SK-N-SH (cell line): ENCODE measurements around the gene ABHD12. TPM values are rescaled to one million over a fixed set of nuclear protein-coding genes. Genes with fewer than 3 reads are reported as not detected.
A peak's percentile ranks its signal among the peaks of the same experiment; 100 is the strongest.
"Not testable (repeated sequence)": the region's sequence is repeated elsewhere in the genome, so short reads cannot be mapped to it uniquely, and the experiment has no call there.

Source experiments
- CTCF ChIA-PET: fragments of 300-600, 350-600 bp; formaldehyde crosslinking; extraction: SDS; loops from one replicate; lab custom pipeline; 2021; lab: Yijun Ruan, JAX
- POLR2A ChIA-PET: fragments of 350-600 bp; sonication (Branson Sonifier 250); formaldehyde crosslinking; extraction: SDS; loops from one replicate; lab custom pipeline; 2020; ENCODE audit warnings: antibody characterized with exemption, inconsistent platforms; lab: Yijun Ruan, JAX
- DNase-seq: peaks from one replicate; pipeline ENCODE4 v3.0.0; 2012
- H2AFZ ChIP-seq: fragments of 200-600 bp; sonication (generic); 2 replicates; pipeline ENCODE4 v1.8.1; 2016; ENCODE audit warnings: antibody characterized with exemption, mild to moderate bottlenecking, low read depth
- H3F3A ChIP-seq: fragments of 200-600 bp; sonication (generic); replicated peaks from 2 replicates; pipeline ENCODE3; 2016; ENCODE audit warnings: antibody characterized with exemption, mild to moderate bottlenecking; ENCODE audit not compliant: insufficient read depth
- H3K27ac ChIP-seq, 2 experiments: fragments of 200-500 bp in 1 of 2; fragments of 200-600 bp in 1 of 2; sonication (Bioruptor generic) in 1 of 2; sonication (generic), shearing (Covaris generic) in 1 of 2; 2 replicates each; pipeline versions ENCODE4 v1.5.1 to v1.6.1; 2014 to 2016; ENCODE audit warnings: low read depth in 2 of 2, inconsistent platforms in 1 of 2, low read length in 1 of 2, mild to moderate bottlenecking in 1 of 2, mixed read lengths in 1 of 2
- H3K27me3 ChIP-seq: fragments of 200-600 bp; sonication (generic), shearing (Covaris generic); 2 replicates; pipeline ENCODE4 v1.6.1; 2016; ENCODE audit warnings: mixed run types; ENCODE audit not compliant: insufficient read depth
- H3K36me3 ChIP-seq, 2 experiments: fragments of 200-500 bp in 1 of 2; fragments of 200-600 bp in 1 of 2; sonication (Bioruptor generic) in 1 of 2; sonication (generic) in 1 of 2; replicated peaks in 1 of 2; 2 replicates each; pipeline versions ENCODE3 to v1.5.1; 2014 to 2016; ENCODE audit warnings: low read length in 1 of 2, mild to moderate bottlenecking in 1 of 2; ENCODE audit not compliant: insufficient read depth in 2 of 2, control insufficient read depth in 1 of 2
- H3K4me1 ChIP-seq, 2 experiments: fragments of 200-500 bp in 1 of 2; fragments of 200-600 bp in 1 of 2; sonication (Bioruptor generic) in 1 of 2; sonication (generic), shearing (Covaris generic) in 1 of 2; 2 replicates each; pipeline versions ENCODE4 v1.5.1 to v1.6.1; 2014 to 2016; ENCODE audit warnings: low read depth in 1 of 2, low read length in 1 of 2, mixed run types in 1 of 2; ENCODE audit not compliant: insufficient read depth in 2 of 2, control insufficient read depth in 1 of 2
- H3K4me2 ChIP-seq: fragments of 200-600 bp; sonication (generic), shearing (Covaris generic); 2 replicates; pipeline ENCODE4 v1.6.1; 2017; ENCODE audit warnings: mixed run types
- H3K4me3 ChIP-seq, 2 experiments: fragments of 200-500 bp in 1 of 2; fragments of 200-600 bp in 1 of 2; sonication (Bioruptor generic) in 1 of 2; sonication (generic), shearing (Covaris generic) in 1 of 2; 2 replicates each; pipeline versions ENCODE4 v1.5.1 to v1.8.1; 2014 to 2016; ENCODE audit warnings: low read depth in 2 of 2, inconsistent platforms in 1 of 2, low read length in 1 of 2, mild to moderate bottlenecking in 1 of 2, mixed read lengths in 1 of 2, moderate library complexity in 1 of 2
- H3K79me2 ChIP-seq: fragments of 200-600 bp; sonication (generic); 2 replicates; pipeline ENCODE4 v1.8.1; 2017; ENCODE audit warnings: mild to moderate bottlenecking; ENCODE audit not compliant: insufficient read depth
- H3K9ac ChIP-seq: fragments of 200-600 bp; sonication (generic); 2 replicates; pipeline ENCODE4 v1.6.1; 2017; ENCODE audit warnings: mixed run types
- H3K9me2 ChIP-seq: fragments of 200-600 bp; sonication (generic); 2 replicates; pipeline ENCODE4 v1.6.1; 2017; ENCODE audit warnings: mixed run types
- H3K9me3 ChIP-seq: fragments of 200-600 bp; sonication (generic); 2 replicates; pipeline ENCODE4 v1.6.1; 2017; ENCODE audit warnings: mixed run types, mild to moderate bottlenecking, moderate library complexity
- H4K20me1 ChIP-seq: fragments of 200-600 bp; sonication (generic); 2 replicates; pipeline ENCODE4 v1.6.1; 2017; ENCODE audit warnings: mild to moderate bottlenecking, mixed run types; ENCODE audit not compliant: insufficient read depth
- ELF1 ChIP-seq: IDR thresholded peaks from 2 replicates; pipeline ENCODE4 v1.4.0; 2012
- EP300 ChIP-seq, 2 experiments: IDR thresholded peaks; 2 replicates each; pipeline versions ENCODE4 v1.4.0 to v1.6.1; 2012; ENCODE audit warnings: borderline replicate concordance in 1 of 2, low read depth in 1 of 2, low read length in 1 of 2
- FOXJ3 ChIP-seq: sonication (generic); formaldehyde crosslinking; IDR thresholded peaks from 2 replicates; pipeline ENCODE4 v1.5.1; 2020; ENCODE audit warnings: mild to moderate bottlenecking, missing genetic modification reagents
- MEF2A ChIP-seq: IDR thresholded peaks from 2 replicates; pipeline ENCODE4 v1.4.0; 2012; ENCODE audit warnings: low read depth, borderline replicate concordance
- MXI1 ChIP-seq: IDR thresholded peaks from 2 replicates; pipeline ENCODE4 v1.6.1; 2012; ENCODE audit warnings: mild to moderate bottlenecking, low read depth, low read length, improper control_type of control experiment
- RAD21 ChIP-seq: IDR thresholded peaks from 2 replicates; pipeline ENCODE4 v1.6.1; 2012; ENCODE audit warnings: mild to moderate bottlenecking, low read length
- SMC3 ChIP-seq: IDR thresholded peaks from 2 replicates; pipeline ENCODE4 v1.6.1; 2012; ENCODE audit warnings: low read depth, low read length, improper control_type of control experiment
- WGBS: methylation state at CpG from one replicate; pipeline ENCODE4 v1.1.6; 2017; ENCODE audit warnings: low lambda C conversion rate; 5-methylcytosine and 5-hydroxymethylcytosine counted together
- polyA plus RNA-seq, 3 experiments: library from polyadenylated mRNA; depleted of rRNA; stranded (reverse); fragments of >200 nt; gene quantifications; 2 replicates each; pipeline ENCODE4 v1.2.3, GENCODE V29; 2012
- TF ChIP-seq, protein P1 (sequence below): fragments of 200-600 bp; sonication (generic); IDR thresholded peaks from 2 replicates; pipeline ENCODE4 v1.6.1; 2017; ENCODE audit warnings: antibody characterized with exemption, mild to moderate bottlenecking, moderate library complexity

ABHD12 gene
- polyA plus RNA-seq, 1 of the 3 experiments (the other 2 are of a cell fraction): 33.5 TPM

DNA sequence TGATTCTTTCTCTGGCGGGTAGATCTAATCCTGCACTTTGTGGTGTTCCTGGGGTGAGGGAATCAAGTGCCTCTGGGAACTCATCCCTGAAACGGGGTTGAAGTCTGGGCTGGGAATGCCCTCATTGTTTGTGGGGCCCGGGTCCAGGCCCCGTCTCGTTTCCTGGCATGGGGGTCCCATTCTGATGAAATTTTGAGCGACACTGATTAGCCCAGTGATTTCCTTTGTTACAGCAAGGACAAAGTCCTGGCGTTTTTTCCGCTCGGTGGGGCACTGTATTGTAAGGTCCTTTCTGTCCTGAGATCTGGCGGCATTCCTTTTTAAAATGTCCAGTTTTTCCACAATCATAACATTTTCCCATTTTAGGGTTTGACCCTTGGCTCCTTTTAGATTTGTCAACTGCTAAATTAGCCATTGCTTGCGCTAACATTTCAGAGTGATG lies 9.7 kb upstream of the ABHD12 start:
- not testable (repeated sequence) for H3K4me3 ChIP-seq, H3K36me3 ChIP-seq, H3K9ac ChIP-seq, DNase-seq, H4K20me1 ChIP-seq, H2AFZ ChIP-seq, H3K4me2 ChIP-seq, H3F3A ChIP-seq, H3K9me2 ChIP-seq, H3K27me3 ChIP-seq, H3K79me2 ChIP-seq, H3K4me1 ChIP-seq, H3K27ac ChIP-seq, H3K9me3 ChIP-seq
- POLR2A ChIA-PET: interaction anchor here (1.9 kb wide), 1 partner anchor 7 kb away, joined by 9 read pairs; the partner anchor contains the start of gene GINS1
- CTCF ChIA-PET: interaction anchor here (1.0 to 5.6 kb wide), 10 partner anchors 9 to 168 kb away, joined by 3 to 104 read pairs (median 9); partner anchors contain the start of gene PYGB
- WGBS: 70% methylated on average over 9 of the region's 11 CpGs

DNA sequence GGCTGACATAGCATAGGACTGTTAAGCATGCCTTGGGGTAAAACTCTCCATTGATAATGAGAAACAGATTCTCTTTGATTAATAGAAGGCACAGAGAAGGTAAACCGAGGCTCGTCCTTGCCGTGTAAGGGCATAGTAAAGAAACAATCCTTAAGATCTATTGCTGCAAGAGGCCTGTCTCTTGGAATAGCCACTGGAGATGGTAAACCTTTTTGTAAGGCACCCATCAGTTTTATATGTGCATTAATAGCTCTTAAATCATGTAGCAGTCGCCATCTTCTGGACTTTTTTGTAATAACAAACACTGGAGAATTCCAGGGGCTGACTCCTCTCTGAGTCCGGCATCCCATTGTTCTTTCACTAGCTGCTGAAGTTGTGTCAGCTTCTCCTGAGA lies 8.4 kb upstream of the ABHD12 start:
- Histone ChIP-seq H3K27me3 (no peaks in the 10 kb centered on the region), H3K4me3 (no peak overlapping the region), H3K9ac (no peak overlapping the region), H3K27ac (no peak overlapping the region), H3F3A (no peaks in the 10 kb centered on the region), H3K9me2 (no peaks in the 10 kb centered on the region), H3K79me2 (no peaks in the 10 kb centered on the region), H3K36me3 (no peaks in the 10 kb centered on the region), H3K9me3 (0 out of 2 replicates have a peak, but pooled peaks cover 8% of the 10 kb centered on the region), H3K4me2 (no peak overlapping the region), H4K20me1 (no peaks in the 10 kb centered on the region), H2AFZ (peak overlapping the region; percentile 30), H3K4me1 (0 out of 4 replicates have a peak, but pooled peaks cover 0 to 3% of the 10 kb centered on the region in 2 experiments)
- ChIA-PET POLR2A (interaction anchor here (0.6 to 1.9 kb wide), 3 partner anchors 9 to 146 kb away, joined by 3 to 9 read pairs (median 3); partner anchors contain the start of gene GINS1), CTCF (interaction anchor here (0.6 to 5.6 kb wide), 45 partner anchors 8 to 405 kb away, joined by 3 to 104 read pairs (median 4); partner anchors contain the start of genes ABHD12, ENTPD6, GINS1 and PYGB)
- DNase-seq: peak; percentile 68
- 4% methylated on average over 5 of the region's 5 CpGs for WGBS
- TF ChIP-seq EP300 (IDR thresholded peaks at IDR 0.05; ENCODE audit: borderline replicate concordance in 1 of 2, low read depth in 1 of 2, low read length in 1 of 2) (no peak), SMC3 (peak; percentile 86), RAD21 (peak; percentile 87)
- TF ChIP-seq, protein P1, sequence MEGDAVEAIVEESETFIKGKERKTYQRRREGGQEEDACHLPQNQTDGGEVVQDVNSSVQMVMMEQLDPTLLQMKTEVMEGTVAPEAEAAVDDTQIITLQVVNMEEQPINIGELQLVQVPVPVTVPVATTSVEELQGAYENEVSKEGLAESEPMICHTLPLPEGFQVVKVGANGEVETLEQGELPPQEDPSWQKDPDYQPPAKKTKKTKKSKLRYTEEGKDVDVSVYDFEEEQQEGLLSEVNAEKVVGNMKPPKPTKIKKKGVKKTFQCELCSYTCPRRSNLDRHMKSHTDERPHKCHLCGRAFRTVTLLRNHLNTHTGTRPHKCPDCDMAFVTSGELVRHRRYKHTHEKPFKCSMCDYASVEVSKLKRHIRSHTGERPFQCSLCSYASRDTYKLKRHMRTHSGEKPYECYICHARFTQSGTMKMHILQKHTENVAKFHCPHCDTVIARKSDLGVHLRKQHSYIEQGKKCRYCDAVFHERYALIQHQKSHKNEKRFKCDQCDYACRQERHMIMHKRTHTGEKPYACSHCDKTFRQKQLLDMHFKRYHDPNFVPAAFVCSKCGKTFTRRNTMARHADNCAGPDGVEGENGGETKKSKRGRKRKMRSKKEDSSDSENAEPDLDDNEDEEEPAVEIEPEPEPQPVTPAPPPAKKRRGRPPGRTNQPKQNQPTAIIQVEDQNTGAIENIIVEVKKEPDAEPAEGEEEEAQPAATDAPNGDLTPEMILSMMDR: peak; percentile 71

DNA sequence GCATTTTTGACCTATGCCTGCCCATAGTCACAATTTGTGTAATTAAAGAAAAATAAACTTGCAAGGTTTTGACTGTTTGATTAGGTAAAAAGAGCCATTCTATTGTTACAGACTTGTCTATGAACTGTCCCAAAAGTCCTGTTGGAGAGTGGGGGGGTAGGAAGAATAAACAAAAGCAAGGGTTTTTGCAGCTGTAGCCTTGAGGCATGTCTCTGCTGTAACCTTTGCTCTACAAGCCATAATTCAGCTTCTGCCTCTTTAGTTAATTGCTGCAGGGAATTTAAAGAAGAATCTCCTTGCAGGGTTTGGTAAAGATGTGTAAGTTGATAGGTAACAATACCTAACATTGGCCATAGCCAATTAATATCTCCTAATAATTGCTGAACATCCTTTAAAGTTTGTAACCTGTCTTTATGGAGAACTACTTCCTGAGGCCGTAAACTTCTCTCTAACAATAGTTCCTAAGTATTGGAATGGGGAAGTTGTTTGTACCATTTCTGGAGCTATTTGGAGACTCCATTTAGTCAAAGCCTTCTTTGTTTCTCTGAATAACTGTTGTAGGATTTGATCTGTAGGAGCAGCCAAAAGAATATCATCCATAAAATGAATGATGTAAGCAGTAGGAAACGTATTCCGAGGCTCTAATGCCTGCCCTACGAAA lies 7.9 kb upstream of the ABHD12 start:
- no peak for TF ChIP-seq MEF2A
- TF ChIP-seq ELF1: no peak
- TF ChIP-seq MXI1: no peak
- TF ChIP-seq FOXJ3 (CRISPR knock-in tag): no peak
- no peak for TF ChIP-seq SMC3
- no peak for TF ChIP-seq RAD21
- H3K4me2 ChIP-seq: no peak overlapping the region
- peak overlapping the region; percentile 30 for H2AFZ ChIP-seq
- H3K9ac ChIP-seq: no peak overlapping the region
- 0 out of 4 replicates have a peak, but pooled peaks cover 0 to 3% of the 10 kb centered on the region in 2 experiments for H3K4me1 ChIP-seq
- H3K9me3 ChIP-seq: 0 out of 2 replicates have a peak, but pooled peaks cover 7% of the 10 kb centered on the region
- no peaks in the 10 kb centered on the region for H3F3A ChIP-seq
- POLR2A ChIA-PET: interaction anchor here (0.6 to 1.9 kb wide), 4 partner anchors 9 to 146 kb away, joined by 3 to 9 read pairs (median 3); partner anchors contain the start of gene GINS1
- H3K36me3 ChIP-seq: no peaks in the 10 kb centered on the region
- H3K27me3 ChIP-seq: no peaks in the 10 kb centered on the region
- no peak overlapping the region for H3K27ac ChIP-seq
- no peaks in the 10 kb centered on the region for H3K9me2 ChIP-seq
- H4K20me1 ChIP-seq: no peaks in the 10 kb centered on the region
- DNase-seq: no peak
- H3K4me3 ChIP-seq: no peak overlapping the region
- no peaks in the 10 kb centered on the region for H3K79me2 ChIP-seq
- WGBS: 59% methylated on average over 4 of the region's 4 CpGs
- CTCF ChIA-PET: interaction anchor here (0.6 to 5.6 kb wide), 41 partner anchors 8 to 404 kb away, joined by 3 to 104 read pairs (median 4); partner anchors contain the start of genes ABHD12, GINS1 and PYGB
